Measurements from ENCODE around the gene CEP170. TPM values are rescaled to one million over a fixed set of nuclear protein-coding genes. Genes with fewer than 3 reads are reported as not detected.
A peak's percentile ranks its signal among the peaks of the same experiment; 100 is the strongest.

CEP170 gene
- total and polyA plus RNA-seq, 2 experiments from 2014 or later = 93.1 to 104 TPM

- TF ChIP-seq, protein P1, sequence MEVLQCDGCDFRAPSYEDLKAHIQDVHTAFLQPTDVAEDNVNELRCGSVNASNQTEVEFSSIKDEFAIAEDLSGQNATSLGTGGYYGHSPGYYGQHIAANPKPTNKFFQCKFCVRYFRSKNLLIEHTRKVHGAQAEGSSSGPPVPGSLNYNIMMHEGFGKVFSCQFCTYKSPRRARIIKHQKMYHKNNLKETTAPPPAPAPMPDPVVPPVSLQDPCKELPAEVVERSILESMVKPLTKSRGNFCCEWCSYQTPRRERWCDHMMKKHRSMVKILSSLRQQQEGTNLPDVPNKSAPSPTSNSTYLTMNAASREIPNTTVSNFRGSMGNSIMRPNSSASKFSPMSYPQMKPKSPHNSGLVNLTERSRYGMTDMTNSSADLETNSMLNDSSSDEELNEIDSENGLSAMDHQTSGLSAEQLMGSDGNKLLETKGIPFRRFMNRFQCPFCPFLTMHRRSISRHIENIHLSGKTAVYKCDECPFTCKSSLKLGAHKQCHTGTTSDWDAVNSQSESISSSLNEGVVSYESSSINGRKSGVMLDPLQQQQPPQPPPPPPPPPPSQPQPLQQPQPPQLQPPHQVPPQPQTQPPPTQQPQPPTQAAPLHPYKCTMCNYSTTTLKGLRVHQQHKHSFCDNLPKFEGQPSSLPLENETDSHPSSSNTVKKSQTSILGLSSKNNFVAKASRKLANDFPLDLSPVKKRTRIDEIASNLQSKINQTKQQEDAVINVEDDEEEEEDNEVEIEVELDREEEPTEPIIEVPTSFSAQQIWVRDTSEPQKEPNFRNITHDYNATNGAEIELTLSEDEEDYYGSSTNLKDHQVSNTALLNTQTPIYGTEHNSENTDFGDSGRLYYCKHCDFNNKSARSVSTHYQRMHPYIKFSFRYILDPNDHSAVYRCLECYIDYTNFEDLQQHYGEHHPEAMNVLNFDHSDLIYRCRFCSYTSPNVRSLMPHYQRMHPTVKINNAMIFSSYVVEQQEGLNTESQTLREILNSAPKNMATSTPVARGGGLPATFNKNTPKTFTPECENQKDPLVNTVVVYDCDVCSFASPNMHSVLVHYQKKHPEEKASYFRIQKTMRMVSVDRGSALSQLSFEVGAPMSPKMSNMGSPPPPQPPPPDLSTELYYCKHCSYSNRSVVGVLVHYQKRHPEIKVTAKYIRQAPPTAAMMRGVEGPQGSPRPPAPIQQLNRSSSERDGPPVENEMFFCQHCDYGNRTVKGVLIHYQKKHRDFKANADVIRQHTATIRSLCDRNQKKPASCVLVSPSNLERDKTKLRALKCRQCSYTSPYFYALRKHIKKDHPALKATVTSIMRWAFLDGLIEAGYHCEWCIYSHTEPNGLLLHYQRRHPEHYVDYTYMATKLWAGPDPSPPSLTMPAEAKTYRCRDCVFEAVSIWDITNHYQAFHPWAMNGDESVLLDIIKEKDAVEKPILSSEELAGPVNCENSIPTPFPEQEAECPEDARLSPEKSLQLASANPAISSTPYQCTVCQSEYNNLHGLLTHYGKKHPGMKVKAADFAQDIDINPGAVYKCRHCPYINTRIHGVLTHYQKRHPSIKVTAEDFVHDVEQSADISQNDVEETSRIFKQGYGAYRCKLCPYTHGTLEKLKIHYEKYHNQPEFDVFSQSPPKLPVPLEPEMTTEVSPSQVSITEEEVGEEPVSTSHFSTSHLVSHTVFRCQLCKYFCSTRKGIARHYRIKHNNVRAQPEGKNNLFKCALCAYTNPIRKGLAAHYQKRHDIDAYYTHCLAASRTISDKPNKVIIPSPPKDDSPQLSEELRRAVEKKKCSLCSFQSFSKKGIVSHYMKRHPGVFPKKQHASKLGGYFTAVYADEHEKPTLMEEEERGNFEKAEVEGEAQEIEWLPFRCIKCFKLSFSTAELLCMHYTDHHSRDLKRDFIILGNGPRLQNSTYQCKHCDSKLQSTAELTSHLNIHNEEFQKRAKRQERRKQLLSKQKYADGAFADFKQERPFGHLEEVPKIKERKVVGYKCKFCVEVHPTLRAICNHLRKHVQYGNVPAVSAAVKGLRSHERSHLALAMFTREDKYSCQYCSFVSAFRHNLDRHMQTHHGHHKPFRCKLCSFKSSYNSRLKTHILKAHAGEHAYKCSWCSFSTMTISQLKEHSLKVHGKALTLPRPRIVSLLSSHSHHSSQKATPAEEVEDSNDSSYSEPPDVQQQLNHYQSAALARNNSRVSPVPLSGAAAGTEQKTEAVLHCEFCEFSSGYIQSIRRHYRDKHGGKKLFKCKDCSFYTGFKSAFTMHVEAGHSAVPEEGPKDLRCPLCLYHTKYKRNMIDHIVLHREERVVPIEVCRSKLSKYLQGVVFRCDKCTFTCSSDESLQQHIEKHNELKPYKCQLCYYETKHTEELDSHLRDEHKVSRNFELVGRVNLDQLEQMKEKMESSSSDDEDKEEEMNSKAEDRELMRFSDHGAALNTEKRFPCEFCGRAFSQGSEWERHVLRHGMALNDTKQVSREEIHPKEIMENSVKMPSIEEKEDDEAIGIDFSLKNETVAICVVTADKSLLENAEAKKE (CRISPR knock-in tag; IDR thresholded peaks at IDR 0.05) = no peak
- TF ChIP-seq, protein P2, sequence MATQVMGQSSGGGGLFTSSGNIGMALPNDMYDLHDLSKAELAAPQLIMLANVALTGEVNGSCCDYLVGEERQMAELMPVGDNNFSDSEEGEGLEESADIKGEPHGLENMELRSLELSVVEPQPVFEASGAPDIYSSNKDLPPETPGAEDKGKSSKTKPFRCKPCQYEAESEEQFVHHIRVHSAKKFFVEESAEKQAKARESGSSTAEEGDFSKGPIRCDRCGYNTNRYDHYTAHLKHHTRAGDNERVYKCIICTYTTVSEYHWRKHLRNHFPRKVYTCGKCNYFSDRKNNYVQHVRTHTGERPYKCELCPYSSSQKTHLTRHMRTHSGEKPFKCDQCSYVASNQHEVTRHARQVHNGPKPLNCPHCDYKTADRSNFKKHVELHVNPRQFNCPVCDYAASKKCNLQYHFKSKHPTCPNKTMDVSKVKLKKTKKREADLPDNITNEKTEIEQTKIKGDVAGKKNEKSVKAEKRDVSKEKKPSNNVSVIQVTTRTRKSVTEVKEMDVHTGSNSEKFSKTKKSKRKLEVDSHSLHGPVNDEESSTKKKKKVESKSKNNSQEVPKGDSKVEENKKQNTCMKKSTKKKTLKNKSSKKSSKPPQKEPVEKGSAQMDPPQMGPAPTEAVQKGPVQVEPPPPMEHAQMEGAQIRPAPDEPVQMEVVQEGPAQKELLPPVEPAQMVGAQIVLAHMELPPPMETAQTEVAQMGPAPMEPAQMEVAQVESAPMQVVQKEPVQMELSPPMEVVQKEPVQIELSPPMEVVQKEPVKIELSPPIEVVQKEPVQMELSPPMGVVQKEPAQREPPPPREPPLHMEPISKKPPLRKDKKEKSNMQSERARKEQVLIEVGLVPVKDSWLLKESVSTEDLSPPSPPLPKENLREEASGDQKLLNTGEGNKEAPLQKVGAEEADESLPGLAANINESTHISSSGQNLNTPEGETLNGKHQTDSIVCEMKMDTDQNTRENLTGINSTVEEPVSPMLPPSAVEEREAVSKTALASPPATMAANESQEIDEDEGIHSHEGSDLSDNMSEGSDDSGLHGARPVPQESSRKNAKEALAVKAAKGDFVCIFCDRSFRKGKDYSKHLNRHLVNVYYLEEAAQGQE (IDR thresholded peaks at IDR 0.05; ENCODE audit: unreplicated experiment) = no peak
- TF ChIP-seq CREB1 (CRISPR knock-in tag; IDR thresholded peaks at IDR 0.05; ENCODE audit: low read depth) = no peak
- peak; percentile 77 for TF ChIP-seq POLR2AphosphoS5 (IDR thresholded peaks at IDR 0.05; ENCODE audit: low read depth)
- TF ChIP-seq JUNB (IDR thresholded peaks at IDR 0.05; ENCODE audit: unreplicated experiment) = no peak
Observed at GRCh38 chr1:243255791-243256512, 871 bp upstream of the CEP170 start, which contains the start of gene SDCCAG8 (continued).

Data from GM23338 (cell line).